ENCODE results near the gene CHD5.

CHD5 gene

DNA sequence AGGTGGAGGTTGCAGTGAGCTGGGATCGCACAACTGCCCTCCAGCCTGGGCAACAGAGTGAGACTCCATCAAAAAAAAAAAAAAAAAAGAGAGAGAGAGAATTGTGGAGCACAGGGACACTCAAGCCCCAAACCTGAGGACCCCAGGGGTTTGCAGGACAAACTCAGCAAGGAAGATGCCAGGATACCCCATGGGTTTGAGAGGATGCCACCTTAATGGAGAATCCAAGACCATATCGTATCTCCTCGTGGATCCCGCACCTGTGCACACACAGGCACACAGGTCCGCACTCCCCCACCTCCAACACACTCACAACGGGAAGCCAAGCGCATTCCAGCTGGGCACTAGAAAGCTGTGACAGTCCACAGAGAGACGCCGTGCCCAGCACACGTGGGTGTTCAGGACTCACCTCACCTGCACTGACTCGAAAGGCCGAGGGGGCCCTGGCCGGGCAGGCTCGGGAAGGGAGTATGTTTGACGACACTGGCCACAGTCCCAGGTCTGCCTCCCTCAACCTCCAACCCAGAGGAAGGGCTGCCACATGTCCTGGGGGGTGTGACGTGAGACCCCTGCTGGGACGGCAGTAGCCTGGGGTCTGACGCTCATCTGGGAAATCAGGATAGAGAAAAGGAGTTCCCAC lies 11.1 kb downstream of the CHD5 start:
- FAIRE-seq (no peak), DNase-seq (ENCODE audit: insufficient read length, low spot score) (no peak)
- no peak for TF ChIP-seq PAX5 (IDR thresholded peaks at IDR 0.05; ENCODE audit: insufficient read depth, low read length, severe bottlenecking)
- no peak for TF ChIP-seq POU2F2 (IDR thresholded peaks at IDR 0.05; ENCODE audit: low read depth, low read length)
- TF ChIP-seq POLR2AphosphoS5 (IDR thresholded peaks at IDR 0.05; ENCODE audit: low read depth, low read length) = no peak
- TF ChIP-seq SPI1 (IDR thresholded peaks at IDR 0.05; ENCODE audit: low read depth, low read length) = no peak
- no peak for TF ChIP-seq POLR2A (IDR thresholded peaks at IDR 0.05; ENCODE audit: low read depth, low read length)
- no peak for TF ChIP-seq TAF1 (IDR thresholded peaks at IDR 0.05; ENCODE audit: low read depth, low read length)

- FAIRE-seq (no peak), DNase-seq (ENCODE audit: insufficient read length, low spot score) (no peak)
- no peak for TF ChIP-seq POLR2A (IDR thresholded peaks at IDR 0.05; ENCODE audit: low read depth, low read length)
- TF ChIP-seq SPI1 (IDR thresholded peaks at IDR 0.05; ENCODE audit: low read depth, low read length) = no peak
- TF ChIP-seq POU2F2 (IDR thresholded peaks at IDR 0.05; ENCODE audit: low read depth, low read length) = no peak
- no peak for TF ChIP-seq POLR2AphosphoS5 (IDR thresholded peaks at IDR 0.05; ENCODE audit: low read depth, low read length)
- TF ChIP-seq TAF1 (IDR thresholded peaks at IDR 0.05; ENCODE audit: low read depth, low read length) = no peak
- no peak for TF ChIP-seq PAX5 (IDR thresholded peaks at IDR 0.05; ENCODE audit: insufficient read depth, low read length, severe bottlenecking)
Measured at GRCh38 chr1:6167391-6168303, 12.5 kb downstream of the CHD5 start.

GRCh38 chr1:6166655-6167390 lies 13.3 kb downstream of the CHD5 start:
- DNase-seq (ENCODE audit: insufficient read length, low spot score) (no peak), FAIRE-seq (no peak)
- TF ChIP-seq POLR2AphosphoS5 (IDR thresholded peaks at IDR 0.05; ENCODE audit: low read depth, low read length) (no peak), SPI1 (IDR thresholded peaks at IDR 0.05; ENCODE audit: low read depth, low read length) (no peak)

DNA sequence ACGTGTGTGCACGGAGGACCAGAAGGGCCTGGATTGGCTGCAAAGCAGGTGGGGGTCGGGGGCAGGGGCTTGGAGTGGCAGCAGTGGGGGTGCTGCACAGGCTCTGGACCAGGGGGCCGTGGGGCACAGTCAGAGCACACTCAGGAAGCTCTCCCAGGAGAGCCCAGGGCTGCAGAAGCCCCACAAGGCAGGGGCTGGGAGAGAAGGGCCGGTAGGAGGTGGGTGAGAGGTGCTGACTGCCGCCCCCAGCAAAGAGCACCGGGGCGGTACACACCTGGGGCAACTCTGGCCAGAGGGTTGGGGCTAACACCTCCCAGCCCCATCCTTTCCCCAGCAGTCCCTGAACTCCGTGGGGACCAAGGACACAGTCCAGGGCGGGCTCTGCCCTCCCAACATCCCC lies 13.9 kb downstream of the CHD5 start:
- TF ChIP-seq POLR2A (IDR thresholded peaks at IDR 0.05; ENCODE audit: low read depth, low read length) (no peak), PAX5 (IDR thresholded peaks at IDR 0.05; ENCODE audit: insufficient read depth, low read length, severe bottlenecking) (no peak), POLR2AphosphoS5 (IDR thresholded peaks at IDR 0.05; ENCODE audit: low read depth, low read length) (no peak), SPI1 (IDR thresholded peaks at IDR 0.05; ENCODE audit: low read depth, low read length) (no peak), POU2F2 (IDR thresholded peaks at IDR 0.05; ENCODE audit: low read depth, low read length) (no peak), TAF1 (IDR thresholded peaks at IDR 0.05; ENCODE audit: low read depth, low read length) (no peak)
- DNase-seq (ENCODE audit: insufficient read length, low spot score) (no peak), FAIRE-seq (no peak)

DNA sequence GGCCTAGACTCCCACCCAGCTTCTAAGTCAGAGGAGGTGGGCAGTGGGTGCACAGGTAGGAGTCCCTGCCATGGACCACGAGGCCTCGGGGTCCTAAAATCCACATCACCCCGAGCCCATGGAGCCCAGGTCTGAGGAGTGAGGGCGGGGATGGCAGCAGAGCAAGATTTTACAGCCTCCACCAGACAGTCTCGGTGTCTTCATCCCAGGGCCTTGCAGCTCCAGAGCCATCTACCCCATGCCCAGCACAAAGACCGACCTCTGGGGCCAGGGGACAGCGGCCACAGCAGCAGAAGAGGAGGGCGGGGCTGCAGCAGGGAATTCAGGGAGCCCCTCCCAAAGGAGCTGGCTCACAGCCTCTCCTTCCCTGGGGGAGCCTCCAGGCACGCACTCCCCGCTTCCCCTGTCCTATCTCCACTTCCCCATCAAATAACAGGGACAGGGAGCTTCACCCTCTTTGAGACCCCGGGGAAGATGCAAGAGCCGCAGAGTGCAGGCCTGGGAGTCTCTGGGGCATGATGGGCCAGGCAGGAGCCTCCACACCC lies 14.6 kb downstream of the CHD5 start:
- DNase-seq (ENCODE audit: insufficient read length, low spot score) (no peak), FAIRE-seq (no peak)
- TF ChIP-seq SPI1 (IDR thresholded peaks at IDR 0.05; ENCODE audit: low read depth, low read length) = no peak
- TF ChIP-seq PAX5 (IDR thresholded peaks at IDR 0.05; ENCODE audit: insufficient read depth, low read length, severe bottlenecking) = no peak
- no peak for TF ChIP-seq POLR2A (IDR thresholded peaks at IDR 0.05; ENCODE audit: low read depth, low read length)
- TF ChIP-seq POLR2AphosphoS5 (IDR thresholded peaks at IDR 0.05; ENCODE audit: low read depth, low read length) = no peak

- TF ChIP-seq PAX5 (IDR thresholded peaks at IDR 0.05; ENCODE audit: insufficient read depth, low read length, severe bottlenecking) = no peak
- no peak for TF ChIP-seq POLR2A (IDR thresholded peaks at IDR 0.05; ENCODE audit: low read depth, low read length)
- TF ChIP-seq POU2F2 (IDR thresholded peaks at IDR 0.05; ENCODE audit: low read depth, low read length) = no peak
- TF ChIP-seq POLR2AphosphoS5 (IDR thresholded peaks at IDR 0.05; ENCODE audit: low read depth, low read length) = no peak
- no peak for TF ChIP-seq TAF1 (IDR thresholded peaks at IDR 0.05; ENCODE audit: low read depth, low read length)
- FAIRE-seq = no peak
- DNase-seq (ENCODE audit: insufficient read length, low spot score) = no peak
Measured at GRCh38 chr1:6165027-6165426, 15.1 kb downstream of the CHD5 start.

- no peak for DNase-seq (ENCODE audit: insufficient read length, low spot score)
- no peak for TF ChIP-seq SPI1 (IDR thresholded peaks at IDR 0.05; ENCODE audit: low read depth, low read length)
- TF ChIP-seq POLR2AphosphoS5 (IDR thresholded peaks at IDR 0.05; ENCODE audit: low read depth, low read length) = no peak
- TF ChIP-seq PAX5 (IDR thresholded peaks at IDR 0.05; ENCODE audit: insufficient read depth, low read length, severe bottlenecking) = no peak
- TF ChIP-seq POLR2A (IDR thresholded peaks at IDR 0.05; ENCODE audit: low read depth, low read length) = no peak
- TF ChIP-seq TAF1 (IDR thresholded peaks at IDR 0.05; ENCODE audit: low read depth, low read length) = no peak
- no peak for TF ChIP-seq POU2F2 (IDR thresholded peaks at IDR 0.05; ENCODE audit: low read depth, low read length)
- no peak for FAIRE-seq
Measured at GRCh38 chr1:6163973-6164617, 16.0 kb downstream of the CHD5 start.

GRCh38 chr1:6163191-6163972 lies 16.7 kb downstream of the CHD5 start:
- DNase-seq (ENCODE audit: insufficient read length, low spot score) (no peak), FAIRE-seq (no peak)
- TF ChIP-seq PAX5 (IDR thresholded peaks at IDR 0.05; ENCODE audit: insufficient read depth, low read length, severe bottlenecking) (no peak), POU2F2 (IDR thresholded peaks at IDR 0.05; ENCODE audit: low read depth, low read length) (no peak), POLR2A (IDR thresholded peaks at IDR 0.05; ENCODE audit: low read depth, low read length) (no peak), SPI1 (IDR thresholded peaks at IDR 0.05; ENCODE audit: low read depth, low read length) (no peak), TAF1 (IDR thresholded peaks at IDR 0.05; ENCODE audit: low read depth, low read length) (no peak)

All from GM12891 (cell line).